Activated CD4-positive, CD25-positive, alpha-beta regulatory T cell treated with anti-CD3 and anti-CD28 coated beads, Interleukin-2, amount 50 U/mL, for 16 hours (primary cell): ENCODE data around the gene ZNF597.
A peak's percentile ranks its signal among the peaks of the same experiment; 100 is the strongest.

Experiments used
- DNase-seq: peaks from one replicate; pipeline ENCODE4 v3.0.0-alpha.2; 2020; ENCODE audit warnings: low read depth, low spot score

The ZNF597 gene, protein sequence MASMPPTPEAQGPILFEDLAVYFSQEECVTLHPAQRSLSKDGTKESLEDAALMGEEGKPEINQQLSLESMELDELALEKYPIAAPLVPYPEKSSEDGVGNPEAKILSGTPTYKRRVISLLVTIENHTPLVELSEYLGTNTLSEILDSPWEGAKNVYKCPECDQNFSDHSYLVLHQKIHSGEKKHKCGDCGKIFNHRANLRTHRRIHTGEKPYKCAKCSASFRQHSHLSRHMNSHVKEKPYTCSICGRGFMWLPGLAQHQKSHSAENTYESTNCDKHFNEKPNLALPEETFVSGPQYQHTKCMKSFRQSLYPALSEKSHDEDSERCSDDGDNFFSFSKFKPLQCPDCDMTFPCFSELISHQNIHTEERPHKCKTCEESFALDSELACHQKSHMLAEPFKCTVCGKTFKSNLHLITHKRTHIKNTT

DNA sequence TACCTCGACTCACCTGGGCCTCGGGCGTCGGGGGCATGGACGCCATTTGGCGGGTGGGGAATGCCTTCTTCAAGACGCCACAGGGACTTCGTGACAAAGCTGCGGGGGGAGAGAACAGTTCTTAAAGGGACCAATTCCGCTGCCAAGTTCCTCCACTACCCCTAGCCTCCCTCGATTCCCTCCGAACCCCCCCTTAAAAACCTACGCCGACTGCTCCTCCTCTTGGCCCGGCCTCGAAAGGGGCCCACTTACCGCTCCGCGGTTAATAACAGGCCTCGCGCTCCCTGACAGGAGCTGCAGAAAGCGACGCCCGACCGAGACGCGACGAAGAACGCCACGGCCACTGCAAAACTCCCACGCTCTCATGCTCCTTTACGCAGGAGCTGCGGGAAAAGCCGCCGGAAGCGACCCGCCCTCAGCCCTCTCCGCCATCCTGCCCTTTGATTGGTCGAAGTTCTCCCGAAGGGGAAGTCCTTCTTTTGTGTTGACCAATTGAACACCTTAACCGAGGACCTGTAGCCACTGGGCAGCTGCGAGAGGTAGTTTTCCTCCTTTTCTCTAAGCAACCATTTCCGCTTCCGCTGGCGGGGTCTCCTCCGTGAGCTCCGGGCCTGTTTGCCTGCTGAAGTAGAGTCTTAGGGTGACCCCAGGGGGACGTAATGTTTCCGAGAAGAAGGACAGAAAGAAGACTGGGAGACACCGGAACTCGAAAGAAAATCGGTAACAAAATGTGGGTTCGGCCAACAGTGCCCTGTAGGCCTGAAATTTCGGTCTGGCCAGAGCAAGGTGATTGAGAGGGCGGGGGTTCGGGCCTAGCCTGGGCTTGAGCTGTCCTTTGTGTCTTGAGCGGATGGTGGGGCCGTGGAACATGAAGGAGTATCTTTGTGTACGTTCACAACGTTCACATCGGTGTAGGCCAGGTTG is at the start of gene ZNF597, which contains the start of gene NAA60:
ZNF597 (minus strand) TSS at position 397 of the 924 bp plus-strand sequence; CDS start at position 46, 351 bp downstream.
NAA60 (plus strand) TSS at position 573 of the 924 bp plus-strand sequence. CDS start 32,548 bp downstream, outside the sequence.
- peak; percentile 60 for DNase-seq

GRCh38 chr16:3492356-3492755 is 49.1 kb upstream of the ZNF597 start:
- DNase-seq = no peak

- DNase-seq = no peak
Measured at GRCh38 chr16:3490911-3491629, 47.8 kb upstream of the ZNF597 start.

DNA sequence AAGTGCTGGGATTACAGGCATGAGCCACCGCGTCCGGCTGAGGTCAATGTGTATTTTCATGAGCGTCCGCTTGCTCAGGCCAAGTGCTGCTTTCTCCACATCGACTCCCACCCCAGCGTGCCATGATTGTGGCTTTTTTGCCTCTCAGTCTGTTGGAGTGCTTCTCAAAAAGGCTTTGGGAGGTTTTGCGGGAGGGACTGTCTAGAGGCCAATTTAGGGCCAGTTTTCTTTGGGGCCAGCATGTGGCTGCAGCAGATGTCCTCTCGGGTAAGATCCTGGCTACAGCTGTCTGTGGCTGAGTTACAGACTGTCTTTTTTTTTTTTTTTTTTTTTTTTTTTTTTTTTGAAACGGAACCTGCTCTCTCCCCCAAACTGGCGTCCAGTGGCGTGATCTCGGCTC is 45.5 kb upstream of the ZNF597 start:
- no peak for DNase-seq

- no peak for DNase-seq
Measured at GRCh38 chr16:3487521-3488410, 44.5 kb upstream of the ZNF597 start.

GRCh38 chr16:3486506-3487215 is 43.4 kb upstream of the ZNF597 start:
- no peak for DNase-seq

DNA sequence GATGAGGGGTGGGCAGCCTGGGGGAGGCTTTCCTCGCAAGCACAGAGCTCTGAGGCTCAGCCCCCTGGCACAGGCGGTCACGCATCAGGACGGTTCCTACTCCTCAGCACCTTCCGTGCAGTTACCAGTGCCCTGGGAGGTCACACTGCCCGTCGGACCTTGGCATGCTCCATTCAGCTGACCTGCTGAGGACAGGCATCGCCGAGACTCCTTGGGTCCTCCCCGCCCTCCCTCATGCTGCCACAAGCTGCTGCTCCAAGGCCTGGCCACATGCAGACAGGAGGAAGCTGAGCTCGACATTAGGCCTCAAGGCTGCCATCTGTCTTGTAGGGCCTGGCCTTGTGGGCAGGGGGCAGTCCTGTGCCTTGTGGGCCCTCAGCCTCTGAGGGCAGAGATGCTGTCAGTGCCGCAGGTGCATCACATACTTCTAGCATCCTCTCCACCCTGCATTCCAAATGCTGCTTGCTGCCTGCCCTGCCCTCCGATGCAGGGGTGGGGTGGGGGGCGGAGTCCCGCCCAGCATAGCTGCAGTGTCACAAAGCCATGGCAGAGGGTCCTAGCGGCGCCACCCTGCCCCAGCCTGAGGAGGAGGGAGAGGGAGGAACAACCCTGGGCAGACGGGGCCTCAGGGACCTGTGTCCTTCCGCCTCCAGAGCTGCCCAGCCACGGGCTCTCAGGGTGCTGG is 42.7 kb upstream of the ZNF597 start:
- no peak for DNase-seq

- no peak for DNase-seq
Measured at GRCh38 chr16:3485097-3485745, 41.9 kb upstream of the ZNF597 start.

GRCh38 chr16:3484318-3485096 is 41.2 kb upstream of the ZNF597 start:
- no peak for DNase-seq

DNA sequence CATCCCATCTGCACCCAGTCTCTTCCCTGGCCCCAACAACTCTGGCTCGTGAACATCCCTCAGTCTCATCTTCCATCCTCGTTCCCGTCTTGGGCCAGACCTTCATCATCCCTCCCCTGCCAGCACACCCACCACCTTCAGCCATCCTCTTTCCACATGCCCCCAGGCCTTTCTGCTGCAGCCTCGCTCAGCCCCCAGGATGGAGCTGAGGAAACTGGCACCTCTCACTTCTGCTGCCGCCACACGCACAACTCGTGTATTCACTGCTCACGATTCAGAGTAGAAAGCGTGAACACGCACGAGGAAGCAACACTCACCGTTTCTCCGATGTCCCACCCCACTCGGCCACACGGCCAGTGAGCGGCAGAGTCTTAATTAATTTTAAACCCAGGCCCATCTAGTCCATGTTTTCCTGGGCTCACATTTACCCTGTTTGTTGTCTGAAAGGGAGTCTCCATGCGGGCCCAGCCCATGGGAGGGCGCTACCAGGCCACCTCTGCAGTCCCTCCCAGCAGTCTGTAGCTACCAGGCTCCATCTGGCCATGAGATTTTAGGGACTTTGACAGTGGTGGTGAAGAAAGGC is 39.4 kb upstream of the ZNF597 start:
- no peak for DNase-seq

GRCh38 chr16:3481696-3482658 is 38.7 kb upstream of the ZNF597 start:
- DNase-seq = no peak

- DNase-seq = no peak
Measured at GRCh38 chr16:3480901-3481695, 37.8 kb upstream of the ZNF597 start.

- no peak for DNase-seq
Measured at GRCh38 chr16:3479654-3480216, 36.4 kb upstream of the ZNF597 start.

DNA sequence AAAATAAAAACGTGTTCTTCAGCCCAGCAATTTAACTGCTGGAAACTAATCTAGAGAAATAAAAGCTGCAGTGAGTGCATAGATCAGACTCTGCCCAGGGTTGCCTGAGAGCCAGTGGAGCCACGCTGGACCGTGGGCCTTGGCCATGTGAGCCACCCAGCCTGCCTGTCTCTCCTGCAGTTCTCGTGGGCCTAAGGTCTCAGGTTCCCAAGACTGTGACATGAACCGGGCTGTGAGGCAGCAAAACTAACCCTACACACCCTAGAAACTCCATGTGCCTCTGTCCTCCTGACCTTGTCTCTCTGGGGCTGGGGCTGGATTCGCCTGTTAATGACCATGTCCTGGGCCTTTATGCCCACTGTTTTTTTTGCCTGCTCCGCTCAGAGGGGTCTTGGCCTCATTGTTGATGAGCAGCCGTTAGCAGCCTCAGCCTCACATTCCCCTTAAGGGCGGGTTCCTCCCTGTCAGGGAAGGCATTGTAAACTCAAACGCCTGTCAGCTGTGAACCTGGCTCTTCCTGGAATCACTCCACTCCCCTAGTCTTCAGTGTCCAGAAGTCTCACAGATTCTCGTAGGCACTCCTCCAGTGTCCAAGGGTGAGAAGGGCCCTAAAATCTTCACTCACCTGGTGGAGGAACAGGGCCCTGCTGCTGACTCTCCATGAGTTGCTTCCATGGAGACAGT is 35.1 kb upstream of the ZNF597 start:
- no peak for DNase-seq

DNA sequence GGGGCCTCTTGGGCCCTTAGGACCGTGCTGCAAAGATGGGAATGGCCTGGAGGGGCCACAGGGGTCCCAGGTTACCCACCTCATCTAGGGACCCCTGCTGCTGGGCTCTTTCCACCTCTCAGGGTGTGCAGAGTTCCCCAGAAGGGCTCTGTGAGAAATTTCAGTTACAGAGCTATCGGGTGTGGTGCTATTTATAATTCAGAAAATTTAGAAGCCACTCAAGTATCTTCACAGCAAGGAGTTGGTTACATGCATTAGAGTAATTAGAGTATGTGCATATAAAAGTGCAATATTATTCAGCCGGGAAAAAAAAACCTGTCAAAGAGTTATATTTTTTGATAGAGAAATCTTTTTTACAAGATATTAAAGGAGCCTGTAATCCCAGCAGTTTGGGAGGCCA is 33.1 kb upstream of the ZNF597 start:
- no peak for DNase-seq
